H1 (cell line): ENCODE data around the gene EXOSC1. TPM values are rescaled to one million over a fixed set of nuclear protein-coding genes. Genes with fewer than 3 reads are reported as not detected.

Experiments
- EGR1 ChIP-seq: IDR thresholded peaks from 2 replicates; pipeline ENCODE4 v1.6.1; 2011; ENCODE audit warnings: low read depth, low read length, borderline replicate concordance
- EP300 ChIP-seq, 2 experiments: IDR thresholded peaks; 1 replicate in 1 of 2; 2 replicates in 1 of 2; pipeline ENCODE4 v1.6.1; 2011 to 2012; ENCODE audit warnings: low read depth in 2 of 2, low read length in 2 of 2, mild to moderate bottlenecking in 2 of 2, borderline replicate concordance in 1 of 2, inconsistent platforms in 1 of 2, moderate library complexity in 1 of 2
- GABPA ChIP-seq: IDR thresholded peaks from 2 replicates; pipeline ENCODE4 v1.6.1; 2011; ENCODE audit warnings: mild to moderate bottlenecking, low read length, moderate library complexity, borderline replicate concordance; ENCODE audit not compliant: insufficient read depth
- GTF2F1 ChIP-seq: IDR thresholded peaks from 2 replicates; pipeline ENCODE4 v1.6.1; 2012; ENCODE audit warnings: low read depth, low read length, improper control_type of control experiment, borderline replicate concordance
- JUN ChIP-seq: IDR thresholded peaks from 2 replicates; pipeline ENCODE4 v1.6.1; 2011; ENCODE audit warnings: low read depth, mild to moderate bottlenecking, improper control_type of control experiment, low read length
- KDM1A ChIP-seq: fragments of 200-600, 300-600 bp; sonication (generic); IDR thresholded peaks from 2 replicates; pipeline ENCODE4 v1.7.1; 2016; ENCODE audit warnings: mild to moderate bottlenecking, low read length, borderline replicate concordance
- NRF1 ChIP-seq: IDR thresholded peaks from 2 replicates; pipeline ENCODE4 v1.6.1; 2011; ENCODE audit warnings: mild to moderate bottlenecking, low read depth, low read length, improper control_type of control experiment
- POU5F1 ChIP-seq: IDR thresholded peaks from 2 replicates; pipeline ENCODE4 v1.6.1; 2011; ENCODE audit warnings: low read depth, mild to moderate bottlenecking, low read length, moderate library complexity
- SIRT6 ChIP-seq: IDR thresholded peaks from one replicate; pipeline ENCODE4 v1.7.1; 2012; ENCODE audit warnings: low read length, inconsistent platforms
- SP2 ChIP-seq: IDR thresholded peaks from 2 replicates; pipeline ENCODE4 v1.6.1; 2012; ENCODE audit warnings: mild to moderate bottlenecking, low read length, inconsistent platforms
- TAF1 ChIP-seq: IDR thresholded peaks from 2 replicates; pipeline ENCODE4 v1.6.1; 2011; ENCODE audit warnings: mild to moderate bottlenecking, low read depth, low read length
- TCF12 ChIP-seq: IDR thresholded peaks from 2 replicates; pipeline ENCODE4 v1.6.1; 2011; ENCODE audit warnings: low read depth, mild to moderate bottlenecking, low read length
- polyA plus RNA-seq, 7 experiments: library from polyadenylated mRNA; depleted of rRNA in 3 of 7; stranded (reverse) in 5 of 7; unstranded in 2 of 7; fragments of >200 nt in 5 of 7; fragments of 200-250 nt in 2 of 7; gene quantifications; 1 replicate in 5 of 7; 2 replicates in 1 of 7; 4 replicates in 1 of 7; pipeline versions ENCODE4 v1.2.1 to v1.2.3, GENCODE V29; 2011 to 2013; ENCODE audit warnings: missing spikeins in 2 of 7, mixed read lengths in 2 of 7
- total RNA-seq: library from RNA; stranded (reverse); fragmentation: NEBNext Ultra II Directional; extraction: Animal tissue kit (Norgen Biotek cat#: 25700); gene quantifications from 2 replicates; pipeline ENCODE4 v1.2.1, GENCODE V29; 2021
- TF ChIP-seq, protein P1 (sequence below): fragments of 300-600 bp; sonication (generic); IDR thresholded peaks from 2 replicates; pipeline ENCODE4 v1.7.1; 2012; ENCODE audit warnings: low read length, moderate library complexity, mild to moderate bottlenecking, inconsistent platforms; ENCODE audit not compliant: insufficient replicate concordance

The EXOSC1 gene
- total and polyA plus RNA-seq, 2 of the 8 experiments (the other 6 are each of a cell fraction or from before 2014, with no cell fraction given), result 52.1 to 68.1 TPM

- TF ChIP-seq, protein P1, sequence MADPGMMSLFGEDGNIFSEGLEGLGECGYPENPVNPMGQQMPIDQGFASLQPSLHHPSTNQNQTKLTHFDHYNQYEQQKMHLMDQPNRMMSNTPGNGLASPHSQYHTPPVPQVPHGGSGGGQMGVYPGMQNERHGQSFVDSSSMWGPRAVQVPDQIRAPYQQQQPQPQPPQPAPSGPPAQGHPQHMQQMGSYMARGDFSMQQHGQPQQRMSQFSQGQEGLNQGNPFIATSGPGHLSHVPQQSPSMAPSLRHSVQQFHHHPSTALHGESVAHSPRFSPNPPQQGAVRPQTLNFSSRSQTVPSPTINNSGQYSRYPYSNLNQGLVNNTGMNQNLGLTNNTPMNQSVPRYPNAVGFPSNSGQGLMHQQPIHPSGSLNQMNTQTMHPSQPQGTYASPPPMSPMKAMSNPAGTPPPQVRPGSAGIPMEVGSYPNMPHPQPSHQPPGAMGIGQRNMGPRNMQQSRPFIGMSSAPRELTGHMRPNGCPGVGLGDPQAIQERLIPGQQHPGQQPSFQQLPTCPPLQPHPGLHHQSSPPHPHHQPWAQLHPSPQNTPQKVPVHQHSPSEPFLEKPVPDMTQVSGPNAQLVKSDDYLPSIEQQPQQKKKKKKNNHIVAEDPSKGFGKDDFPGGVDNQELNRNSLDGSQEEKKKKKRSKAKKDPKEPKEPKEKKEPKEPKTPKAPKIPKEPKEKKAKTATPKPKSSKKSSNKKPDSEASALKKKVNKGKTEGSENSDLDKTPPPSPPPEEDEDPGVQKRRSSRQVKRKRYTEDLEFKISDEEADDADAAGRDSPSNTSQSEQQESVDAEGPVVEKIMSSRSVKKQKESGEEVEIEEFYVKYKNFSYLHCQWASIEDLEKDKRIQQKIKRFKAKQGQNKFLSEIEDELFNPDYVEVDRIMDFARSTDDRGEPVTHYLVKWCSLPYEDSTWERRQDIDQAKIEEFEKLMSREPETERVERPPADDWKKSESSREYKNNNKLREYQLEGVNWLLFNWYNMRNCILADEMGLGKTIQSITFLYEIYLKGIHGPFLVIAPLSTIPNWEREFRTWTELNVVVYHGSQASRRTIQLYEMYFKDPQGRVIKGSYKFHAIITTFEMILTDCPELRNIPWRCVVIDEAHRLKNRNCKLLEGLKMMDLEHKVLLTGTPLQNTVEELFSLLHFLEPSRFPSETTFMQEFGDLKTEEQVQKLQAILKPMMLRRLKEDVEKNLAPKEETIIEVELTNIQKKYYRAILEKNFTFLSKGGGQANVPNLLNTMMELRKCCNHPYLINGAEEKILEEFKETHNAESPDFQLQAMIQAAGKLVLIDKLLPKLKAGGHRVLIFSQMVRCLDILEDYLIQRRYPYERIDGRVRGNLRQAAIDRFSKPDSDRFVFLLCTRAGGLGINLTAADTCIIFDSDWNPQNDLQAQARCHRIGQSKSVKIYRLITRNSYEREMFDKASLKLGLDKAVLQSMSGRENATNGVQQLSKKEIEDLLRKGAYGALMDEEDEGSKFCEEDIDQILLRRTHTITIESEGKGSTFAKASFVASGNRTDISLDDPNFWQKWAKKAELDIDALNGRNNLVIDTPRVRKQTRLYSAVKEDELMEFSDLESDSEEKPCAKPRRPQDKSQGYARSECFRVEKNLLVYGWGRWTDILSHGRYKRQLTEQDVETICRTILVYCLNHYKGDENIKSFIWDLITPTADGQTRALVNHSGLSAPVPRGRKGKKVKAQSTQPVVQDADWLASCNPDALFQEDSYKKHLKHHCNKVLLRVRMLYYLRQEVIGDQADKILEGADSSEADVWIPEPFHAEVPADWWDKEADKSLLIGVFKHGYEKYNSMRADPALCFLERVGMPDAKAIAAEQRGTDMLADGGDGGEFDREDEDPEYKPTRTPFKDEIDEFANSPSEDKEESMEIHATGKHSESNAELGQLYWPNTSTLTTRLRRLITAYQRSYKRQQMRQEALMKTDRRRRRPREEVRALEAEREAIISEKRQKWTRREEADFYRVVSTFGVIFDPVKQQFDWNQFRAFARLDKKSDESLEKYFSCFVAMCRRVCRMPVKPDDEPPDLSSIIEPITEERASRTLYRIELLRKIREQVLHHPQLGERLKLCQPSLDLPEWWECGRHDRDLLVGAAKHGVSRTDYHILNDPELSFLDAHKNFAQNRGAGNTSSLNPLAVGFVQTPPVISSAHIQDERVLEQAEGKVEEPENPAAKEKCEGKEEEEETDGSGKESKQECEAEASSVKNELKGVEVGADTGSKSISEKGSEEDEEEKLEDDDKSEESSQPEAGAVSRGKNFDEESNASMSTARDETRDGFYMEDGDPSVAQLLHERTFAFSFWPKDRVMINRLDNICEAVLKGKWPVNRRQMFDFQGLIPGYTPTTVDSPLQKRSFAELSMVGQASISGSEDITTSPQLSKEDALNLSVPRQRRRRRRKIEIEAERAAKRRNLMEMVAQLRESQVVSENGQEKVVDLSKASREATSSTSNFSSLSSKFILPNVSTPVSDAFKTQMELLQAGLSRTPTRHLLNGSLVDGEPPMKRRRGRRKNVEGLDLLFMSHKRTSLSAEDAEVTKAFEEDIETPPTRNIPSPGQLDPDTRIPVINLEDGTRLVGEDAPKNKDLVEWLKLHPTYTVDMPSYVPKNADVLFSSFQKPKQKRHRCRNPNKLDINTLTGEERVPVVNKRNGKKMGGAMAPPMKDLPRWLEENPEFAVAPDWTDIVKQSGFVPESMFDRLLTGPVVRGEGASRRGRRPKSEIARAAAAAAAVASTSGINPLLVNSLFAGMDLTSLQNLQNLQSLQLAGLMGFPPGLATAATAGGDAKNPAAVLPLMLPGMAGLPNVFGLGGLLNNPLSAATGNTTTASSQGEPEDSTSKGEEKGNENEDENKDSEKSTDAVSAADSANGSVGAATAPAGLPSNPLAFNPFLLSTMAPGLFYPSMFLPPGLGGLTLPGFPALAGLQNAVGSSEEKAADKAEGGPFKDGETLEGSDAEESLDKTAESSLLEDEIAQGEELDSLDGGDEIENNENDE, result no peak
- TF ChIP-seq SIRT6 (no peak), KDM1A (no peak), TCF12 (no peak), JUN (no peak), GABPA (no peak), NRF1 (no peak), POU5F1 (no peak), SP2 (no peak), EGR1 (no peak), GTF2F1 (no peak), TAF1 (no peak), EP300 (IDR thresholded peaks at IDR 0.05; ENCODE audit: borderline replicate concordance in 1 of 2, low read depth in 2 of 2, low read length in 2 of 2) (no peak)
These were observed 44.8 kb upstream of the EXOSC1 start (continued) for GRCh38 chr10:97490592-97490991.
